Skeletal muscle tissue (tissue), 4 donors: ENCODE results near the gene PROSER1. TPM values are rescaled to one million over a fixed set of nuclear protein-coding genes. Genes with fewer than 3 reads are reported as not detected.
A peak's percentile ranks its signal among the peaks of the same experiment; 100 is the strongest.
"Not testable (repeated sequence)": the region's sequence is repeated elsewhere in the genome, so short reads cannot be mapped to it uniquely, and the experiment has no call there.

Experiments
- H3K27ac ChIP-seq: one replicate; pipeline ENCODE4 v1.7.0; 2013; ENCODE audit warnings: mild to moderate bottlenecking, low read depth, low read length, inconsistent platforms
- H3K27me3 ChIP-seq, 3 donors: one replicate each; pipeline ENCODE4 v1.7.0; 2013; ENCODE audit warnings: low read length in 3 of 3; ENCODE audit not compliant: control insufficient read depth in 3 of 3, insufficient read depth in 3 of 3
- H3K36me3 ChIP-seq, 3 donors: one replicate each; pipeline ENCODE4 v1.7.0; 2013; ENCODE audit warnings: low read length in 3 of 3; ENCODE audit not compliant: control insufficient read depth in 3 of 3, insufficient read depth in 3 of 3
- H3K4me1 ChIP-seq, 3 donors: one replicate each; pipeline ENCODE4 v1.7.0; 2013; ENCODE audit warnings: low read length in 3 of 3, mild to moderate bottlenecking in 3 of 3; ENCODE audit not compliant: control insufficient read depth in 3 of 3, insufficient read depth in 3 of 3
- H3K4me3 ChIP-seq, 3 donors: one replicate each; pipeline ENCODE4 v1.7.0; 2013; ENCODE audit warnings: low read length in 3 of 3
- H3K9ac ChIP-seq, 3 donors: one replicate each; pipeline ENCODE4 v1.7.0; 2013; ENCODE audit warnings: low read length in 3 of 3, mild to moderate bottlenecking in 3 of 3, moderate library complexity in 2 of 3, low read depth in 1 of 3
- H3K9me3 ChIP-seq, 3 donors: one replicate each; pipeline ENCODE4 v1.7.0; 2013; ENCODE audit warnings: low read length in 3 of 3; ENCODE audit not compliant: control insufficient read depth in 3 of 3
- total RNA-seq: library from RNA; depleted of rRNA; stranded (reverse); fragments of >200 nt; gene quantifications from one replicate; pipeline ENCODE4 v1.2.3, GENCODE V29; 2014
- donor health status: Osteomylitis.

Gene PROSER1
- total RNA-seq, result 16.2 TPM

GRCh38 chr13:39037880-39038568 is at the start of gene PROSER1, which contains the start of gene NHLRC3:
PROSER1 (minus strand) TSS chr13:39038089; CDS start chr13:39037242, 847 bp downstream.
NHLRC3 (plus strand) TSS chr13:39038456; CDS start chr13:39038640, 184 bp downstream.
- peak within 1 kb of the TSS; percentile 74 for H3K27ac ChIP-seq
- peaks cover 10 to 35% (median 21%) of the 10 kb centered on the region in 3 donors for H3K4me1 ChIP-seq
- H3K27me3 ChIP-seq, result no peaks in the 10 kb centered on the region
- no peaks in the 10 kb centered on the region for H3K9me3 ChIP-seq
- H3K9ac ChIP-seq, result peak within 1 kb of the TSS; percentile 90 to 98 (median 98)
- H3K4me3 ChIP-seq, result peak within 1 kb of the TSS; percentile 89 to 99 (median 98)
- H3K36me3 ChIP-seq, result peaks cover 0 to 7% (median 0%) of the 10 kb centered on the region in 3 donors

- H3K27ac ChIP-seq, H3K9ac ChIP-seq, H3K36me3 ChIP-seq, H3K27me3 ChIP-seq, H3K4me3 ChIP-seq, H3K4me1 ChIP-seq, H3K9me3 ChIP-seq: not testable (repeated sequence)
Observed at GRCh38 chr13:39086251-39086945, 48.5 kb upstream of the PROSER1 start.

- Histone ChIP-seq H3K36me3 (no peaks in the 10 kb centered on the region), H3K4me3 (no peak overlapping the region), H3K27me3 (peaks cover 0 to 7% (median 0%) of the 10 kb centered on the region in 3 donors), H3K9me3 (no peaks in the 10 kb centered on the region), H3K9ac (no peak overlapping the region), H3K27ac (no peak overlapping the region), H3K4me1 (peaks cover 12 to 17% (median 15%) of the 10 kb centered on the region in 3 donors)
Observed at GRCh38 chr13:39073983-39074382, 36.1 kb upstream of the PROSER1 start.

- Histone ChIP-seq H3K27me3 (peaks cover 0 to 7% (median 0%) of the 10 kb centered on the region in 3 donors), H3K4me1 (peaks cover 12 to 17% (median 15%) of the 10 kb centered on the region in 3 donors), H3K9ac (no peak overlapping the region), H3K27ac (no peak overlapping the region), H3K36me3 (no peaks in the 10 kb centered on the region), H3K4me3 (no peak overlapping the region), H3K9me3 (no peaks in the 10 kb centered on the region)
Observed at GRCh38 chr13:39072842-39073241, 35.0 kb upstream of the PROSER1 start.

GRCh38 chr13:39062004-39062403 is 24.1 kb upstream of the PROSER1 start:
- H3K36me3 ChIP-seq, result no peaks in the 10 kb centered on the region
- H3K27ac ChIP-seq, result no peak overlapping the region
- no peaks in the 10 kb centered on the region for H3K9me3 ChIP-seq
- H3K4me3 ChIP-seq, result no peak overlapping the region
- no peaks in the 10 kb centered on the region for H3K27me3 ChIP-seq
- H3K4me1 ChIP-seq, result no peaks in the 10 kb centered on the region
- H3K9ac ChIP-seq, result no peak overlapping the region

- H3K27ac ChIP-seq, result no peak overlapping the region
- H3K9ac ChIP-seq, result no peak overlapping the region
Observed at GRCh38 chr13:39058040-39058439, 20.2 kb upstream of the PROSER1 start.

GRCh38 chr13:39056018-39056417 is 18.1 kb upstream of the PROSER1 start:
- peaks cover 0 to 7% (median 0%) of the 10 kb centered on the region in 3 donors for H3K36me3 ChIP-seq
- no peak overlapping the region for H3K9ac ChIP-seq
- no peak overlapping the region for H3K27ac ChIP-seq
- no peaks in the 10 kb centered on the region for H3K4me1 ChIP-seq
- no peak overlapping the region for H3K4me3 ChIP-seq
- H3K27me3 ChIP-seq, result no peaks in the 10 kb centered on the region
- no peaks in the 10 kb centered on the region for H3K9me3 ChIP-seq

More at GRCh38 chr13:39058040-39058439, 20.2 kb upstream of the PROSER1 start:
- no peaks in the 10 kb centered on the region for H3K27me3 ChIP-seq
- no peaks in the 10 kb centered on the region for H3K9me3 ChIP-seq
- no peaks in the 10 kb centered on the region for H3K4me1 ChIP-seq
- H3K36me3 ChIP-seq, result peaks cover 0 to 5% (median 0%) of the 10 kb centered on the region in 3 donors
- H3K4me3 ChIP-seq, result no peak overlapping the region

- peaks cover 0 to 10% (median 2%) of the 10 kb centered on the region in 3 donors for H3K36me3 ChIP-seq
- no peak overlapping the region for H3K4me3 ChIP-seq
- H3K27me3 ChIP-seq, result no peaks in the 10 kb centered on the region
- no peaks in the 10 kb centered on the region for H3K4me1 ChIP-seq
- no peak overlapping the region for H3K9ac ChIP-seq
- H3K27ac ChIP-seq, result no peak overlapping the region
- H3K9me3 ChIP-seq, result no peaks in the 10 kb centered on the region
Observed at GRCh38 chr13:39054112-39054511, 16.2 kb upstream of the PROSER1 start.

GRCh38 chr13:39052944-39053343 is 15.1 kb upstream of the PROSER1 start:
- Histone ChIP-seq H3K27ac (no peak overlapping the region), H3K9ac (no peak overlapping the region), H3K4me1 (no peaks in the 10 kb centered on the region), H3K36me3 (peaks cover 0 to 16% (median 6%) of the 10 kb centered on the region in 3 donors), H3K9me3 (no peaks in the 10 kb centered on the region), H3K4me3 (no peak overlapping the region), H3K27me3 (no peaks in the 10 kb centered on the region)

- H3K4me3 ChIP-seq, result no peak overlapping the region
- H3K4me1 ChIP-seq, result no peaks in the 10 kb centered on the region
- no peaks in the 10 kb centered on the region for H3K9me3 ChIP-seq
- no peak overlapping the region for H3K9ac ChIP-seq
- no peak overlapping the region for H3K27ac ChIP-seq
- no peaks in the 10 kb centered on the region for H3K27me3 ChIP-seq
- H3K36me3 ChIP-seq, result peaks cover 0 to 18% (median 10%) of the 10 kb centered on the region in 3 donors
Observed at GRCh38 chr13:39051157-39051556, 13.3 kb upstream of the PROSER1 start.
